ENCODE measurements around the gene ZNF19.
"Not testable (repeated sequence)": the region's sequence is repeated elsewhere in the genome, so short reads cannot be mapped to it uniquely, and the experiment has no call there.

Gene ZNF19

DNA sequence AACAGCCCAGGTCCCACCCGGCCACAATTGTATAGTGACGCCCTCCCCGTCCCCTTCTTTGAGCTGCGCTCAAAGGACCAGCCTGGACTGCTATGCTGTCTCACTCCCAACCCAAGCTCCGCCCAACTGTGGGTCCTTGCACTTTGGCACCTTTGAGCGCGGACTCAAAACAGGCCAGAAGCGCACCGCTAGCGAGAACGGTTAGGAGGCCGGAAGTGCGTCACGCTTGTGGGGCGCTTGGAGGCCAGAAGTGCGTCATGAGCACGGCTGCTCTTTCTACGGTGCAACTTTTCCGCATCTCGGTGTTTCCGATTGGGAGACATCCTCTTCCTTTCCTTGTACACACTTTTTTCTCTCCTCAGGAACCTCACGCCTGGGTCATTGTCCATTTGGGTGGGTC, at the start of gene ZNF19:
Gene ZNF19, minus strand, starts transcription at position 203 of the 400 bp plus-strand sequence. CDS start 7,210 bp downstream, outside the sequence.
- no peak for DNase-seq (ENCODE audit: low read depth)

- peak; percentile 32 for DNase-seq (ENCODE audit: low read depth)
These were observed 48.5 kb upstream of the ZNF19 start for GRCh38 chr16:71537643-71538042.

DNA sequence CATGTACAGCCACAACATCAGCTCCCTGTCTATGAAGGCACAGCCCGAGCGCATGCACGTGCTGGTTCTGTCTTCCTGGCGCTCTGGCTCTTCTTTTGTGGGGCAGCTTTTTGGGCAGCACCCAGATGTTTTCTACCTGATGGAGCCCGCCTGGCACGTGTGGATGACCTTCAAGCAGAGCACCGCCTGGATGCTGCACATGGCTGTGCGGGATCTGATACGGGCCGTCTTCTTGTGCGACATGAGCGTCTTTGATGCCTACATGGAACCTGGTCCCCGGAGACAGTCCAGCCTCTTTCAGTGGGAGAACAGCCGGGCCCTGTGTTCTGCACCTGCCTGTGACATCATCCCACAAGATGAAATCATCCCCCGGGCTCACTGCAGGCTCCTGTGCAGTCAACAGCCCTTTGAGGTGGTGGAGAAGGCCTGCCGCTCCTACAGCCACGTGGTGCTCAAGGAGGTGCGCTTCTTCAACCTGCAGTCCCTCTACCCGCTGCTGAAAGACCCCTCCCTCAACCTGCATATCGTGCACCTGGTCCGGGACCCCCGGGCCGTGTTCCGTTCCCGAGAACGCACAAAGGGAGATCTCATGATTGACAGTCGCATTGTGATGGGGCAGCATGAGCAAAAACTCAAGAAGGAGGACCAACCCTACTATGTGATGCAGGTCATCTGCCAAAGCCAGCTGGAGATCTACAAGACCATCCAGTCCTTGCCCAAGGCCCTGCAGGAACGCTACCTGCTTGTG, 47.8 kb upstream of the ZNF19 start:
- DNase-seq (ENCODE audit: low read depth) = no peak

DNA sequence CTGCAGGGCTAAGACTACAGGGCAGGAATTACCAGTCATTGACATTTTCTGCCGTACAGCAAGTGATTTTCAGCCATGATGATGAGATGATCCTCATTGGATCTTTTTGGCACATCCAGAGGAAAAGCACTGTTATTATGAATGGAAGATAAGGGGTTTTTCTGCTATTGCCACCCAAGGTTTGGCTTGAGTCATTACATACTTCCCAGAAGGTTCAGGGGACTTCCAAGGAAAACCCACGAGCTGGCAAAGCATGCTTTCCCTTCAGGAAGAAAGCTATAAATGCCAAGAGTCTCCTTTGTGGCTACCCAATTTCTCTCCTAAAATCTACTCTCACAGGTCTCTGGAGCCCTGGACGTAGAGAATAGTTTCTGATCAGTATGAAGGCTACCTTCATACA, 43.2 kb upstream of the ZNF19 start:
- DNase-seq (ENCODE audit: low read depth) = no peak

DNA sequence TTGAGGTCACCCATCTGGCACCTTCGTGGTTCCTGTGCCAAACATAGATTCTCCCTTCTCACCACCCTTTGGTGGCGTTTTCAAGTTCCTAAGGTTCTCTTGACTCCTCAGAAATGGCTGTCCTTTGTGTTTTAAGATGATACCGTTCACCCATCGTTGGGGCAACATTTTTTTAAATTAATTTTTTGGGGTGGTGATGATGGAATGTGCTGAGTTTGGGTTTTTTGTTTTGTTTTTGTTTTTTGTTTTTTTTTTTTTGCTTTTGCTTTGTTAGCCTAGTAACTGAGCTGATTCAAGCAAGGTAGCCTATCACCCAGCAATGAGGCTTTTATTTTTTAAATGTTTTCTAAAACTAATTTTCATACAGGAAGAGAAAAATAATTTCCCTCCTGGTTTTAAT, 39.7 kb upstream of the ZNF19 start:
- no peak for DNase-seq (ENCODE audit: low read depth)

- DNase-seq (ENCODE audit: low read depth) = no peak
These were observed 39.1 kb upstream of the ZNF19 start for GRCh38 chr16:71528257-71528656.

GRCh38 chr16:71526111-71526631, 37.0 kb upstream of the ZNF19 start, which contains the start of gene CHST4:
CHST4 (plus strand) TSS chr16:71526426; CDS start chr16:71536678, 10,252 bp downstream.
- DNase-seq (ENCODE audit: low read depth) = peak; percentile 59

- no peak for DNase-seq (ENCODE audit: low read depth)
These were observed 35.7 kb upstream of the ZNF19 start for GRCh38 chr16:71524566-71525553.

GRCh38 chr16:71520550-71520949, 31.4 kb upstream of the ZNF19 start:
- DNase-seq (ENCODE audit: low read depth) = no peak

DNA sequence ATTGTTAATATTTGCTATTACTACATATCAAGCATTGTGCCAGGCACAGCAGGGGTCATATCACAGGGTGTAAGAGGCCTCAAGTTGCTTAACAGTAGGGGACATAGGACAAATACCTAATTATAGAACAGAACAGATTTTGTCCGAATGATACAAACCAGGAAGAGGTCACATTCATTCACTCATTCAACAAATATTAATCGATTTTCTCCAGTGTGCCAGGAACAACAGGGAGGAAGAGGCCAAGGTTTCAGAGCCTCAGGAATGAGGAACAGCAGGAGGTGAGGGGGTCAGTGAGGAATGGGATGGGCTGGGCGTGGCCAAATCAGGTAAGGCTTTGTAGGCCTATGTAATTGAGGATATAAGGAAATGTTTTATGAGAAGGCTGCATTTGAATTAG, 25.9 kb upstream of the ZNF19 start:
- no peak for DNase-seq (ENCODE audit: low read depth)

GRCh38 chr16:71514476-71514875, 25.4 kb upstream of the ZNF19 start:
- DNase-seq (ENCODE audit: low read depth) = no peak

DNA sequence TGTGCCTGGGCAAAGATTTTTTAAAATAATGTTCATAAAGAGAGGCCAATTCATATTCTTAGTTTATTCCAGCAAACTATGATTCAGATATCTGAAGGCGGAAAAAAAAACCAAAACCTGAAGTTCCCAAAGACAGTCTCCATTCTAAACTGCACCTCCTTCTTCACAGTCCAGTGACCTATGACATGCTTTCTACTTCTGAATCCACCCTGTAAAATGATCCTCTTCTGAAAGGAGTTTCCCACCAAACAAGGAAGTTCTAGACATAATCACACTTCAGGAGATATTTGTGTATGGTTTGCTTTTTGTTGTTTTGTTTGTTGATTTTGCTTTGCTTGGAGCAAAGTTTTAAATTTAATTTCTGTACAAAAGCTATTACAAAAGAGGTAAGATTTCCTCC, 24.2 kb upstream of the ZNF19 start:
- DNase-seq (ENCODE audit: low read depth) = no peak

GRCh38 chr16:71507061-71507460, 17.9 kb upstream of the ZNF19 start:
- DNase-seq (ENCODE audit: low read depth) = no peak

DNA sequence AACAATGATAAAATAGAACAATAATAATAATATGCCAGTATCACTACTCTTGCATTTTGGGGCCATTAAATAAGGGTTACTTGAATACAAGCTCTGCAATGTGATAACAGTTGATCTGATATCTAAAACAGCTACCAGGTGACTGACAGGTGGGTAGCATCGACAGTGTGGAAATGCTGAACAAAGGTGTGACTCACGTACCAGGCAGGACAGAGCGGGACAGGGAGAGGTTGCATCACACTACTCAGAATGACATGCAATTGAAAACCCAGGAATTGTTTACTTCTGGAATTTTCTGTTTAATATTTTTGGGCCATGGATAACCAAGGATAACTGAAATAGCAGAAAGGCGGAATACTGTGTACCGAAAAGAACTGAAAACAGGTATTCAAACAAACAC, 15.8 kb upstream of the ZNF19 start:
- no peak for DNase-seq (ENCODE audit: low read depth)

GRCh38 chr16:71504051-71504450, 14.9 kb upstream of the ZNF19 start:
- not testable (repeated sequence) for DNase-seq (ENCODE audit: low read depth)

DNA sequence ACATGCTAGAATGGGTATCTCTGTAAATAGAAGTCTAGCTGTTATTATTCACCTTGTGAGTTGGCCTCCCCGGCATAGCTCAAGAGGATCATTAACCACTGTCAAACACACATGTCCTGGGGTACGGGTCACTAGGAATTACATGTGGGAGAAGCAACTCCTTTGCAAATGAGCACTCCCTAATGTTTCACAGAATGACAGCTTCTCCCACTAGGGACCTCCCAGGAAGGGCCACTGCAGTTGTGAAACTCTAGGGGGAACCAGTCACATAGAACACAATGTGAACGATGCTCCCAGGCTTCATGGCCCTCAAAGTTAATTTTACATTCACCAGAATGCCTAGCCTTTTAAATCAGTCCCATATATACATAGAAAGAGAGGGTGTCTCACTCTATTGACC, 12.4 kb upstream of the ZNF19 start:
- no peak for DNase-seq (ENCODE audit: low read depth)

GRCh38 chr16:71500964-71501363, 11.8 kb upstream of the ZNF19 start:
- no peak for DNase-seq (ENCODE audit: low read depth)

- peak; percentile 54 for DNase-seq (ENCODE audit: low read depth)
These were observed 10.7 kb upstream of the ZNF19 start for GRCh38 chr16:71499775-71500364.

DNA sequence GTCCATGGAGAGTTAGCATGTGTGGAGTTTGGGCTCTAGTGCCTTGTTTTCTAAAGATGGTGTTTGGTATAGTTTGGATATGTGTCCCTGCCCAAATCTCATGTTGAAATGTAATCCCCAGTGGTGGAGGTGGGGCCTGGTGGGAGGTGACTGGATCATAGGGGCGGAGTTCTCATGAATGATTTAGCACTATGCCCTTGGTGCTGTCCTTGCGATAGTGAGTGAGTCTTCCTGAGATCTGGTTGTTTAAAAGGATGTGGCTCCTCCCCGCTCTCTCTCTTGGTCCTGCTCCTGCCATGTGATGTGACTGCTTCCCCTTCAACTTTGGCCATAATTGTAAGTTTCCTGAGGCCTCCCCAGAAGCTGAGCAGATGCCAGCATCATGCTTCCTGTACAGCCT, 8.9 kb upstream of the ZNF19 start:
- no peak for DNase-seq (ENCODE audit: low read depth)

DNA sequence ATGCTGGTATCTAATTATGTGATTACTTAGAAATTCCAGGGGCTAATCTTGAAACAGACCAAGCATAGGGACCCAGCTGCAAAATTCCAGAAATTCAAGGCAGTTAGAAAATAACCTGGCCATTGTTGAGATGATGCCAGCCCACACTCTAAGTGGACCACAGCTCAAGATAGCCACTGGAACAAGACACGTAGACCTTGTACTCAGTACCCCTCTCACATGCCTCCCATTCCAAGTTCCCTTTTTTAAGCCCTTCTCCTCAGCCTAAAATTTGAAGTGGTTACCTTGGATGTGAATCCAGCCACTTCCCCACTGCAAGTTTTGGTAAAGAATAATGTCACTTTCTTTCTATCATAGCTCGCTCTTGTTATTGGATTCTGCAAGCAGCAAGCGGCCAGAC, 4.1 kb upstream of the ZNF19 start:
- no peak for DNase-seq (ENCODE audit: low read depth)

- DNase-seq (ENCODE audit: low read depth) = no peak
These were observed 3.7 kb upstream of the ZNF19 start for GRCh38 chr16:71492786-71493185.

- no peak for DNase-seq (ENCODE audit: low read depth)
These were observed 1.9 kb upstream of the ZNF19 start for GRCh38 chr16:71491054-71491453.
